Endodermal cell (in vitro differentiated cells): Measurements from ENCODE around the gene TRAIP. TPM values are rescaled to one million over a fixed set of nuclear protein-coding genes. Genes with fewer than 3 reads are reported as not detected.

Experiments
- DNase-seq: peaks from one replicate; pipeline ENCODE4 v3.0.0-alpha.2; 2017
- H3K27ac ChIP-seq: 2 replicates; pipeline ENCODE4 v1.5.1; 2013; ENCODE audit warnings: mild to moderate bottlenecking, low read depth, low read length, moderate library complexity
- H3K27me3 ChIP-seq: 2 replicates; pipeline ENCODE4 v1.6.1; 2013; ENCODE audit warnings: mild to moderate bottlenecking, low read length, moderate library complexity; ENCODE audit not compliant: insufficient read depth, control insufficient read depth, poor library complexity, severe bottlenecking
- H3K36me3 ChIP-seq: 2 replicates; pipeline ENCODE4 v1.7.0; 2013; ENCODE audit warnings: mild to moderate bottlenecking, low read length, moderate library complexity; ENCODE audit not compliant: control insufficient read depth, insufficient read depth
- H3K4me1 ChIP-seq: one replicate; pipeline ENCODE4 v1.7.0; 2013; ENCODE audit warnings: low read length; ENCODE audit not compliant: control insufficient read depth, insufficient read depth
- H3K4me3 ChIP-seq: 2 replicates; pipeline ENCODE4 v1.5.1; 2013; ENCODE audit warnings: mild to moderate bottlenecking, low read length, moderate library complexity
- H3K9ac ChIP-seq: 2 replicates; pipeline ENCODE4 v1.6.1; 2013; ENCODE audit warnings: mild to moderate bottlenecking, low read length, moderate library complexity; ENCODE audit not compliant: poor library complexity, severe bottlenecking; ENCODE audit errors: extremely low read depth
- H3K9me3 ChIP-seq: 2 replicates; pipeline ENCODE4 v1.6.1; 2013; ENCODE audit warnings: mild to moderate bottlenecking, low read length, moderate library complexity; ENCODE audit not compliant: control insufficient read depth
- H3K27ac Mint-ChIP-seq: 2 replicates; pipeline ENCODE4 v1.8.0; 2020; ENCODE audit warnings: mixed read lengths
- H3K27me3 Mint-ChIP-seq: 2 replicates; pipeline ENCODE4 v1.8.0; 2021; ENCODE audit warnings: mild to moderate bottlenecking, mixed read lengths; ENCODE audit not compliant: insufficient read depth
- H3K36me3 Mint-ChIP-seq: 2 replicates; pipeline ENCODE4 v1.8.0; 2020; ENCODE audit warnings: low read depth, mixed read lengths
- H3K4me1 Mint-ChIP-seq: 2 replicates; pipeline ENCODE4 v1.8.0; 2020; ENCODE audit warnings: mixed read lengths
- H3K4me3 Mint-ChIP-seq: 2 replicates; pipeline ENCODE4 v1.8.0; 2020; ENCODE audit warnings: mild to moderate bottlenecking, moderate library complexity, mixed read lengths
- H3K9me3 Mint-ChIP-seq: 2 replicates; pipeline ENCODE4 v1.8.0; 2020; ENCODE audit warnings: mild to moderate bottlenecking, mixed read lengths
- CTCF ChIP-seq: fragments of 200-600 bp; sonication (generic); conservative IDR thresholded peaks from 2 replicates; pipeline ENCODE4 v1.5.0; 2021; ENCODE audit warnings: antibody characterized with exemption, mild to moderate bottlenecking
- WGBS, 2 experiments: methylation state at CpG; one replicate each; pipeline versions ENCODE4 v1.1.5 to v1.1.7; 2013; ENCODE audit warnings: missing lambda C conversion rate in 2 of 2, mixed read lengths in 1 of 2; ENCODE audit not compliant: insufficient coverage in 1 of 2, insufficient read length in 1 of 2; 5-methylcytosine and 5-hydroxymethylcytosine counted together
- total RNA-seq, 2 donors: library from RNA; stranded (reverse); fragmentation: NEBNext Ultra II Directional in 1 of 2; extraction: Animal tissue kit (Norgen Biotek cat#: 25700) in 1 of 2; gene quantifications; 2 replicates in 1 of 2; 3 replicates in 1 of 2; pipeline ENCODE4 v1.2.1, GENCODE V29; 2021

Gene TRAIP
- total RNA-seq, 2 donors from 2014 or later, result 22.3 to 32.8 TPM

- Histone ChIP-seq H3K27me3 (peaks cover 36% of the 10 kb centered on the region), H3K27ac (peak overlapping the region; percentile 70), H3K9me3 (no peaks in the 10 kb centered on the region), H3K9ac (no peak overlapping the region), H3K4me1 (no peaks in the 10 kb centered on the region), H3K4me3 (no peak overlapping the region), H3K36me3 (no peaks in the 10 kb centered on the region)
- H3K4me1 Mint-ChIP-seq, result peaks cover 11% of the 10 kb centered on the region
- peak overlapping the region; percentile 55 for H3K27ac Mint-ChIP-seq
- no peak for DNase-seq
- H3K27me3 Mint-ChIP-seq, result peaks cover 31% of the 10 kb centered on the region
- 88 to 100% methylated on average over 1 to 2 of the region's 2 CpGs for WGBS, 2 experiments
- no peaks in the 10 kb centered on the region for H3K36me3 Mint-ChIP-seq
- no peaks in the 10 kb centered on the region for H3K9me3 Mint-ChIP-seq
- no peak overlapping the region for H3K4me3 Mint-ChIP-seq
- no peak for TF ChIP-seq CTCF
Measured at GRCh38 chr3:49806850-49807249, 49.5 kb downstream of the TRAIP start.

GRCh38 chr3:49805897-49806701, 50.3 kb downstream of the TRAIP start:
- no peak overlapping the region for H3K27ac Mint-ChIP-seq
- H3K4me1 Mint-ChIP-seq, result peaks cover 11% of the 10 kb centered on the region
- WGBS, 2 experiments, result 74 to 75% methylated on average over 9 to 11 of the region's 11 CpGs
- no peaks in the 10 kb centered on the region for H3K4me1 ChIP-seq
- DNase-seq, result peak; percentile 66
- H3K9me3 ChIP-seq, result no peaks in the 10 kb centered on the region
- H3K9me3 Mint-ChIP-seq, result no peaks in the 10 kb centered on the region
- no peaks in the 10 kb centered on the region for H3K36me3 ChIP-seq
- no peak overlapping the region for H3K9ac ChIP-seq
- H3K4me3 ChIP-seq, result no peak overlapping the region
- no peak for TF ChIP-seq CTCF
- H3K27ac ChIP-seq, result peak overlapping the region; percentile 70
- no peaks in the 10 kb centered on the region for H3K36me3 Mint-ChIP-seq
- no peak overlapping the region for H3K4me3 Mint-ChIP-seq
- H3K27me3 ChIP-seq, result peaks cover 43% of the 10 kb centered on the region
- peaks cover 38% of the 10 kb centered on the region for H3K27me3 Mint-ChIP-seq

- Mint-ChIP-seq H3K4me1 (peaks cover 11% of the 10 kb centered on the region), H3K9me3 (no peaks in the 10 kb centered on the region), H3K27ac (no peak overlapping the region), H3K27me3 (peaks cover 43% of the 10 kb centered on the region), H3K36me3 (no peaks in the 10 kb centered on the region), H3K4me3 (no peak overlapping the region)
- no peak for DNase-seq
- Histone ChIP-seq H3K27me3 (peaks cover 50% of the 10 kb centered on the region), H3K9ac (no peak overlapping the region), H3K4me1 (no peaks in the 10 kb centered on the region), H3K4me3 (no peak overlapping the region), H3K9me3 (no peaks in the 10 kb centered on the region), H3K27ac (no peak overlapping the region), H3K36me3 (no peaks in the 10 kb centered on the region)
- WGBS, 2 experiments, result 80% methylated on average over 3 of the region's 3 CpGs; no CpG with 5 or more reads in 1 of the 2 experiments
- no peak for TF ChIP-seq CTCF
Measured at GRCh38 chr3:49805367-49805782, 51.0 kb downstream of the TRAIP start.
